ENCODE results near the gene RAPH1.

RAPH1 gene

GRCh38 chr2:203359450-203359849, 175.7 kb downstream of the RAPH1 start:
- DNase-seq: no peak

GRCh38 chr2:203354966-203355365, 180.1 kb downstream of the RAPH1 start:
- DNase-seq: no peak

GRCh38 chr2:203352604-203353255, 182.4 kb downstream of the RAPH1 start:
- no peak for DNase-seq

- DNase-seq: no peak
These were observed 187.7 kb downstream of the RAPH1 start for GRCh38 chr2:203347375-203347774.

GRCh38 chr2:203346612-203347011, 188.5 kb downstream of the RAPH1 start:
- DNase-seq: no peak

- DNase-seq: no peak
These were observed 190.4 kb downstream of the RAPH1 start for GRCh38 chr2:203344667-203345066.
